Hematopoietic multipotent progenitor cell treated with erythropoietin and hydrocortisone succinate and interleukin-3 and kit ligand, for 4 days (in vitro differentiated cells): ENCODE results near the gene METTL6.
"Not testable (repeated sequence)": the region's sequence is repeated elsewhere in the genome, so short reads cannot be mapped to it uniquely, and the experiment has no call there.

Experiments
- DNase-seq: peaks from one replicate; pipeline ENCODE4 v3.0.0-alpha.2; 2015

The METTL6 gene

GRCh38 chr3:15401936-15402335, 25.4 kb downstream of the METTL6 start:
- no peak for DNase-seq

- DNase-seq, result no peak
Measured at GRCh38 chr3:15399970-15400369, 27.4 kb downstream of the METTL6 start.

GRCh38 chr3:15398731-15399133, 28.6 kb downstream of the METTL6 start:
- peak; percentile 71 for DNase-seq

- not testable (repeated sequence) for DNase-seq
Measured at GRCh38 chr3:15393252-15393651, 34.1 kb downstream of the METTL6 start.

GRCh38 chr3:15391007-15391406, 36.3 kb downstream of the METTL6 start:
- DNase-seq, result no peak

GRCh38 chr3:15390460-15390859, 36.9 kb downstream of the METTL6 start:
- no peak for DNase-seq

- DNase-seq, result not testable (repeated sequence)
Measured at GRCh38 chr3:15388335-15388734, 39.0 kb downstream of the METTL6 start.

GRCh38 chr3:15387735-15388134, 39.6 kb downstream of the METTL6 start:
- no peak for DNase-seq

GRCh38 chr3:15387171-15387581, 40.2 kb downstream of the METTL6 start:
- no peak for DNase-seq

GRCh38 chr3:15386654-15386955, 40.7 kb downstream of the METTL6 start:
- not testable (repeated sequence) for DNase-seq

- DNase-seq, result peak; percentile 24
Measured at GRCh38 chr3:15385901-15386653, 41.3 kb downstream of the METTL6 start.

GRCh38 chr3:15385238-15385695, 42.1 kb downstream of the METTL6 start:
- not testable (repeated sequence) for DNase-seq

- DNase-seq, result peak; percentile 41
Measured at GRCh38 chr3:15384510-15385237, 42.7 kb downstream of the METTL6 start.

GRCh38 chr3:15382405-15382923, 44.9 kb downstream of the METTL6 start:
- DNase-seq, result no peak

GRCh38 chr3:15380980-15381890, 46.1 kb downstream of the METTL6 start:
- no peak for DNase-seq

GRCh38 chr3:15377961-15378791, 49.2 kb downstream of the METTL6 start:
- DNase-seq, result peak; percentile 98

- DNase-seq, result no peak
Measured at GRCh38 chr3:15375461-15376000, 51.8 kb downstream of the METTL6 start.

- DNase-seq, result no peak
Measured at GRCh38 chr3:15372918-15373317, 54.4 kb downstream of the METTL6 start.

GRCh38 chr3:15368561-15369135, 58.7 kb downstream of the METTL6 start:
- no peak for DNase-seq

- no peak for DNase-seq
Measured at GRCh38 chr3:15367059-15367458, 60.3 kb downstream of the METTL6 start.

- DNase-seq, result not testable (repeated sequence)
Measured at GRCh38 chr3:15364078-15364477, 63.3 kb downstream of the METTL6 start.
